ENCODE results near the gene TREML4. TPM values are rescaled to one million over a fixed set of nuclear protein-coding genes. Genes with fewer than 3 reads are reported as not detected.
"Not testable (repeated sequence)": the region's sequence is repeated elsewhere in the genome, so short reads cannot be mapped to it uniquely, and the experiment has no call there.

Gene TREML4
- total RNA-seq, 4 donors from 2014 or later: not detected

DNA sequence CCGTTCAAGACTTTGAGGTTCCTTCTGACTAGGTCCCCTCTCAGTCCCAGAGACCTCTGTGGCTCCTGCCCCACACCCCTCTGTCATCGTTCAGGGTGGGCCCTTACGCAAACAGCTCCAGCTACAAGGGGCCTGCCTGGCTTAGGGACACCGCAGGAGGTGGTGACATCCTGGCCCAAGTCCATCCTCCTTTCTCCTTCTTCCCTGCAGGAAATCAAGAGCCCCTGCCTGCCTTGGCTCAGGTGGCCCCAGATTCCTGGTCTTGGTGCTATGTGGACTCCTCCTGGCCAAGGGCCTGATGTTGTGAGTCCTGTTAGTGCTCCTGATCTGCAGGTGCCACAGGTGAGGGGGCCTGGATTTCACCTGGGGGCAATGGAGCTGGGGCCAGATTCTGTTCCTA is 8.1 kb downstream of the TREML4 start:
- ATAC-seq: no peak
- H3K9me3 ChIP-seq: no peaks in the 10 kb centered on the region
- no peak for TF ChIP-seq POLR2A (IDR thresholded peaks at IDR 0.05)
- TF ChIP-seq, protein P1, sequence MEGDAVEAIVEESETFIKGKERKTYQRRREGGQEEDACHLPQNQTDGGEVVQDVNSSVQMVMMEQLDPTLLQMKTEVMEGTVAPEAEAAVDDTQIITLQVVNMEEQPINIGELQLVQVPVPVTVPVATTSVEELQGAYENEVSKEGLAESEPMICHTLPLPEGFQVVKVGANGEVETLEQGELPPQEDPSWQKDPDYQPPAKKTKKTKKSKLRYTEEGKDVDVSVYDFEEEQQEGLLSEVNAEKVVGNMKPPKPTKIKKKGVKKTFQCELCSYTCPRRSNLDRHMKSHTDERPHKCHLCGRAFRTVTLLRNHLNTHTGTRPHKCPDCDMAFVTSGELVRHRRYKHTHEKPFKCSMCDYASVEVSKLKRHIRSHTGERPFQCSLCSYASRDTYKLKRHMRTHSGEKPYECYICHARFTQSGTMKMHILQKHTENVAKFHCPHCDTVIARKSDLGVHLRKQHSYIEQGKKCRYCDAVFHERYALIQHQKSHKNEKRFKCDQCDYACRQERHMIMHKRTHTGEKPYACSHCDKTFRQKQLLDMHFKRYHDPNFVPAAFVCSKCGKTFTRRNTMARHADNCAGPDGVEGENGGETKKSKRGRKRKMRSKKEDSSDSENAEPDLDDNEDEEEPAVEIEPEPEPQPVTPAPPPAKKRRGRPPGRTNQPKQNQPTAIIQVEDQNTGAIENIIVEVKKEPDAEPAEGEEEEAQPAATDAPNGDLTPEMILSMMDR (IDR thresholded peaks at IDR 0.05 in 4 of 5, conservative IDR thresholded peaks at IDR 0.05 in 1 of 5): no peak
- in situ Hi-C loops (cut with MboI; ENCODE audit: low sequenced_read_pairs in 4 of 4) (no loop called here), intact Hi-C loops (cut with DNase I; ENCODE audit: low total_unique reads) (no loop called here)
- no peaks in the 10 kb centered on the region for H3K4me1 ChIP-seq
- no peaks in the 10 kb centered on the region for H3K36me3 ChIP-seq
- no peak overlapping the region for H3K27ac ChIP-seq
- H3K27me3 ChIP-seq: peaks cover 22 to 37% (median 23%) of the 10 kb centered on the region in 3 donors
- H3K4me3 ChIP-seq: no peak overlapping the region
- no peak for DNase-seq

DNA sequence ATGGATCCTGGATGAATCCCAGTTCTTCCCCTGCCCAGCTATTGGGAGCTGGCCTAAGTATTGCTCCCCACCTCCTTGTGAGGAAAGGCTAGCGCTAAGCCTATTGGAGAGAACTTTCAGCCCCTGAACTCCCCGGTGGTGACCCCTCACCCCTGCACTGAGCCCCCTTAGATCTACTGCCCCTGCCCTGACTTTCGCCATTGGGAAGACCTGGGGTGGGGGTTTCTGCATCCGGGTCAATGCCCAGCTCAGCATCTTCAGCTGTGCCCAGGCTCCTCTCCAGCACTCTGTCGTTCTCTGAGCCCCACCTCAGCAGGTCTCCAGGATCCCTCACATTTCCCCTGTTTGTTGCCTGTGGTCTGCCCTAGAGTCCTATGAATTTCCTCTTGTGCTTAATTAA is 9.0 kb downstream of the TREML4 start:
- peaks cover 22 to 38% (median 23%) of the 10 kb centered on the region in 3 donors for H3K27me3 ChIP-seq
- no peaks in the 10 kb centered on the region for H3K36me3 ChIP-seq
- no peak for TF ChIP-seq POLR2A (IDR thresholded peaks at IDR 0.05)
- TF ChIP-seq, protein P1 (IDR thresholded peaks at IDR 0.05 in 4 of 5, conservative IDR thresholded peaks at IDR 0.05 in 1 of 5): no peak
- ATAC-seq (no peak), DNase-seq (no peak)
- H3K4me1 ChIP-seq: no peaks in the 10 kb centered on the region
- H3K9me3 ChIP-seq: no peaks in the 10 kb centered on the region
- no peak overlapping the region for H3K4me3 ChIP-seq
- in situ Hi-C loops (cut with MboI; ENCODE audit: low sequenced_read_pairs in 4 of 4): no loop called here
- no peak overlapping the region for H3K27ac ChIP-seq
- intact Hi-C loops (cut with DNase I; ENCODE audit: low total_unique reads): no loop called here

DNA sequence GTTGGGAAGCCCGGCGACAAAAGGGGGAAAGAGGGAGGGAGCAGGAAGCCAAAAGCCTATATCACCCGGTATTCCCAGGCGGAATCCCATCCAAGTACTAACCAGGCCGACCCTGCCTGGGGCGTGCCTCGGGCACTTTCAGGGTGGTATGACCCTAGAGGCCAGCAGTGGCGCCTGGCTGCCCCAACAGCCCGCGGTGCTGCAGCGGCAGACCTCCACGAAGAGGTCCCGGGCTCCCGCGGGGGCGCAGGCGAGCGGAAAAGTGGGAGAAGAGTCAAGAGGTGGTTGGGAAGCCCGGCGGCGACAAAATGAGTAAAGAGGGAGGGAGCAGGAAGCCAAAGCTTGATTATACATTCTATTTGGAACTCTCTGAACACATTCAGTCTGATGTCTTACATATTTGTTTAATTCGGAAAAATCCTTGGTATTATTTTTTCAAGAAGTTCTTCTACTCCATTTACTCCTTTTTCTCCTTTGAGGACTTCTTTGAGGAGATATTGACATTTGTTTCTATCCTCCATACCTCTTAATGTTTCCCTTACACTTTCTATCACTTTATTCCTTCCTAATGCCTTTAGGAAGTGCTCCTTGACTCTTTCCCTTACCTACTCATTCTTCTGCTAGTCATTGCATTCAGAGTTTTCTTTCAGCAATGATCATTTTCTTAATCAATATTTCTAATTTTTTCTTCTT is 11.5 kb downstream of the TREML4 start:
- in situ Hi-C loops (cut with MboI; ENCODE audit: low sequenced_read_pairs in 4 of 4) (no loop called here), intact Hi-C loops (cut with DNase I; ENCODE audit: low total_unique reads) (no loop called here)
- H3K9me3 ChIP-seq: no peaks in the 10 kb centered on the region
- no peaks in the 10 kb centered on the region for H3K4me1 ChIP-seq
- H3K27ac ChIP-seq: no peak overlapping the region
- no peak overlapping the region for H3K4me3 ChIP-seq
- peaks cover 22 to 38% (median 23%) of the 10 kb centered on the region in 3 donors for H3K27me3 ChIP-seq
- TF ChIP-seq, protein P1 (IDR thresholded peaks at IDR 0.05 in 4 of 5, conservative IDR thresholded peaks at IDR 0.05 in 1 of 5): no peak
- no peak for TF ChIP-seq POLR2A (IDR thresholded peaks at IDR 0.05)
- H3K36me3 ChIP-seq: no peaks in the 10 kb centered on the region
- ATAC-seq (no peak), DNase-seq (no peak)

DNA sequence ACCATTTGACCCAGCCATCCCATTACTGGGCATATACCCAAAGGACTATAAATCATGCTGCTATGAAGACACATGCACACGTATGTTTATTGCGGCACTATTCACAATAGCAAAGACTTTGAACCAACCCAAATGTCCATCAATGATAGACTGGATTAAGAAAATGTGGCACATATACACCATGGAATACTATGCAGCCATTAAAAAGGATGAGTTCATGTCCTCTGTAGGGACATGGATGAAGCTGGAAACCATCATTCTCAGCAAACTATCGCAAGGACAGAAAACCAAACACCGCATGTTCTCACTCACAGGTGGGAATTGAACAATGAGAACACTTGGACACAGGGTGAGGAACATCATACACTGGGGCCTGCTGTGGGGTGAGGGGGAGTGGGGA is 18.4 kb downstream of the TREML4 start:
- H3K9me3 ChIP-seq; H3K27ac ChIP-seq; intact Hi-C loops (cut with DNase I; ENCODE audit: low total_unique reads); H3K36me3 ChIP-seq; H3K4me1 ChIP-seq; DNase-seq; H3K4me3 ChIP-seq; H3K27me3 ChIP-seq; ATAC-seq; in situ Hi-C loops (cut with MboI; ENCODE audit: low sequenced_read_pairs in 4 of 4): not testable (repeated sequence)

DNA sequence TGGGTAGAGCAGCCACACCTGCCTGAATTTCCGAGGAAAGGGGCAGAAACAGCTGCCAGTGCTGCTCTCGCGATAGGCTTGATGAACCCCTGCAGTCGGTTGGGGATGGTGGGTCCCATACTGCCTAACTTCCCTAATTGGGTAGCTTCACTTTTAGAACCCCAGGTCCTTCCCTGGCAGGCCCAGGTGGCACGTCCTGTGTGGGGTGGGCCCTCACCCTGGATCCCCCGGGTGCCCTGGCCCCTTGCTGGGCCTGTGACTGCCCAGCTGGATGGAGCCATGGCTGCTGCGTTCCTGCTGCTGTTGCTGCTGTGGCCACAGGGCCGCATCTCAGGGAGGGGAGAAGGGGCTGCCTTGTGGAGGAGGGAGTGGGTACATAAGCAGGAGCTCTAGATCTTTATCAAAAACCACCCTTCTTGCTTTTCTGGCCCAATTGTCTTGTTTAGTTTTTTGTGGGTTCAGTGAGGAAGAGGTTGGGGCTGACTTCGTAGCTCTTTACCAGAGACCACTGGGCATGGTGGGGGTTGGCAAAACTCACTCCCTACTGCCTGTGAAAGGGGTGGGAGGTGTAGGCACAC is 19.2 kb downstream of the TREML4 start:
- Histone ChIP-seq H3K27me3 (no peaks in the 10 kb centered on the region), H3K36me3 (no peaks in the 10 kb centered on the region), H3K4me3 (no peak overlapping the region), H3K9me3 (no peaks in the 10 kb centered on the region), H3K27ac (no peak overlapping the region), H3K4me1 (no peaks in the 10 kb centered on the region)
- no peak for ATAC-seq
- intact Hi-C loops (cut with DNase I; ENCODE audit: low total_unique reads): no loop called here
- in situ Hi-C loops (cut with MboI; ENCODE audit: low sequenced_read_pairs in 4 of 4): no loop called here
- TF ChIP-seq, protein P1 (IDR thresholded peaks at IDR 0.05 in 4 of 5, conservative IDR thresholded peaks at IDR 0.05 in 1 of 5): no peak
- TF ChIP-seq POLR2A (IDR thresholded peaks at IDR 0.05): no peak
- DNase-seq: no peak
